Transverse colon (tissue), 4 donors: ENCODE measurements around the gene CLEC4M.

Source experiments
- POLR2A ChIP-seq: fragments of 450-650 bp; IDR thresholded peaks from one replicate; pipeline ENCODE4 v1.6.1; 2016; ENCODE audit warnings: antibody characterized with exemption, mild to moderate bottlenecking, moderate library complexity
- POLR2AphosphoS5 ChIP-seq, 3 donors: sonication (generic); formaldehyde crosslinking; IDR thresholded peaks; one replicate each; pipeline ENCODE4 v1.6.1; 2016; ENCODE audit warnings: antibody characterized with exemption in 3 of 3
- TF ChIP-seq, protein P1 (sequence below), 5 experiments: fragments of 200-600 bp in 3 of 5; fragments of 450-650 bp in 2 of 5; sonication (generic) in 3 of 5; IDR thresholded peaks; 1 replicate in 2 of 5; 2 replicates in 3 of 5; pipeline ENCODE4 v1.5.1; 2016 to 2017; ENCODE audit warnings: antibody characterized with exemption in 5 of 5, inconsistent platforms in 3 of 5, mild to moderate bottlenecking in 2 of 5, moderate library complexity in 1 of 5

GRCh38 chr19:7788178-7788932, 25.3 kb downstream of the CLEC4M start:
- TF ChIP-seq, protein P1, sequence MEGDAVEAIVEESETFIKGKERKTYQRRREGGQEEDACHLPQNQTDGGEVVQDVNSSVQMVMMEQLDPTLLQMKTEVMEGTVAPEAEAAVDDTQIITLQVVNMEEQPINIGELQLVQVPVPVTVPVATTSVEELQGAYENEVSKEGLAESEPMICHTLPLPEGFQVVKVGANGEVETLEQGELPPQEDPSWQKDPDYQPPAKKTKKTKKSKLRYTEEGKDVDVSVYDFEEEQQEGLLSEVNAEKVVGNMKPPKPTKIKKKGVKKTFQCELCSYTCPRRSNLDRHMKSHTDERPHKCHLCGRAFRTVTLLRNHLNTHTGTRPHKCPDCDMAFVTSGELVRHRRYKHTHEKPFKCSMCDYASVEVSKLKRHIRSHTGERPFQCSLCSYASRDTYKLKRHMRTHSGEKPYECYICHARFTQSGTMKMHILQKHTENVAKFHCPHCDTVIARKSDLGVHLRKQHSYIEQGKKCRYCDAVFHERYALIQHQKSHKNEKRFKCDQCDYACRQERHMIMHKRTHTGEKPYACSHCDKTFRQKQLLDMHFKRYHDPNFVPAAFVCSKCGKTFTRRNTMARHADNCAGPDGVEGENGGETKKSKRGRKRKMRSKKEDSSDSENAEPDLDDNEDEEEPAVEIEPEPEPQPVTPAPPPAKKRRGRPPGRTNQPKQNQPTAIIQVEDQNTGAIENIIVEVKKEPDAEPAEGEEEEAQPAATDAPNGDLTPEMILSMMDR (IDR thresholded peaks at IDR 0.05) = no peak
- TF ChIP-seq POLR2AphosphoS5 (IDR thresholded peaks at IDR 0.05) (no peak), POLR2A (no peak)
